K562 (cell line): Measurements from ENCODE around the gene AREL1. TPM values are rescaled to one million over a fixed set of nuclear protein-coding genes. Genes with fewer than 3 reads are reported as not detected.

Experiments used
- ARID4B ChIP-seq: sonication (generic); formaldehyde crosslinking; IDR thresholded peaks from 2 replicates; pipeline ENCODE4 v1.8.0; 2022; ENCODE audit warnings: mild to moderate bottlenecking, missing genetic modification reagents
- CGGBP1 ChIP-seq: fragments of 250-450 bp; sonication (Bioruptor Pico); IDR thresholded peaks from 2 replicates; pipeline ENCODE4 v1.9.0; 2021; ENCODE audit warnings: mild to moderate bottlenecking
- CXXC5 ChIP-seq: fragments of 250-450 bp; sonication (Bioruptor Pico); IDR thresholded peaks from 2 replicates; pipeline ENCODE4 v1.8.0; 2022; ENCODE audit warnings: inconsistent platforms, mild to moderate bottlenecking, moderate library complexity
- ELK3 ChIP-seq: fragments of 450-650 bp; formaldehyde crosslinking; IDR thresholded peaks from 2 replicates; pipeline ENCODE4 v1.4.0; 2020; ENCODE audit warnings: mild to moderate bottlenecking
- HDAC1 ChIP-seq, 2 experiments: fragments of 450-650 bp; IDR thresholded peaks; 2 replicates each; pipeline ENCODE4 v1.6.1; 2016 to 2017; ENCODE audit warnings: inconsistent platforms in 1 of 2, mild to moderate bottlenecking in 1 of 2, moderate library complexity in 1 of 2
- HDAC2 ChIP-seq: fragments of 450-650 bp; IDR thresholded peaks from 2 replicates; pipeline ENCODE4 v1.6.1; 2016; ENCODE audit warnings: mild to moderate bottlenecking
- HMBOX1 ChIP-seq: sonication (generic); IDR thresholded peaks from 2 replicates; pipeline ENCODE4 v1.6.1; 2016
- JUND ChIP-seq, 2 experiments: IDR thresholded peaks; 2 replicates in 1 of 2; 3 replicates in 1 of 2; pipeline ENCODE4 v1.6.1; 2011; ENCODE audit warnings: borderline replicate concordance in 2 of 2, low read depth in 2 of 2, low read length in 2 of 2, improper control_type of control experiment in 1 of 2, missing biosample characterization in 1 of 2, missing genetic modification characterization in 1 of 2, missing genetic modification reagents in 1 of 2
- MAZ ChIP-seq, 2 experiments: fragments of 450-650 bp in 1 of 2; sonication (generic) in 1 of 2; formaldehyde crosslinking; IDR thresholded peaks in 1 of 2; conservative IDR thresholded peaks in 1 of 2; 2 replicates each; pipeline versions ENCODE4 v1.4.0 to v1.5.0; 2020; ENCODE audit warnings: mild to moderate bottlenecking in 1 of 2, missing genetic modification reagents in 1 of 2
- MEF2A ChIP-seq: IDR thresholded peaks from 2 replicates; pipeline ENCODE4 v1.6.1; 2011; ENCODE audit warnings: low read depth, mild to moderate bottlenecking, low read length, moderate library complexity; ENCODE audit not compliant: control insufficient read depth
- RBM15 ChIP-seq: fragments of 200-400 bp; formaldehyde crosslinking; IDR thresholded peaks from 2 replicates; pipeline ENCODE4 v1.6.1; 2018; ENCODE audit warnings: mild to moderate bottlenecking, low read length, moderate library complexity; ENCODE audit not compliant: insufficient read depth
- SRSF1 ChIP-seq: fragments of 200-400 bp; formaldehyde crosslinking; IDR thresholded peaks from 2 replicates; pipeline ENCODE4 v1.6.1; 2017; ENCODE audit warnings: mild to moderate bottlenecking, low read depth, low read length, moderate library complexity
- TCF3 ChIP-seq: sonication (generic); formaldehyde crosslinking; IDR thresholded peaks from 2 replicates; pipeline ENCODE4 v1.4.0; 2020; ENCODE audit warnings: mild to moderate bottlenecking, missing genetic modification reagents
- ZNF518B ChIP-seq: fragments of 250-450 bp; sonication (Bioruptor Pico); IDR thresholded peaks from 2 replicates; pipeline ENCODE4 v1.5.0; 2021; ENCODE audit warnings: mild to moderate bottlenecking, moderate library complexity
- ZNF699 ChIP-seq: fragments of 250-450 bp; sonication (Bioruptor Pico); IDR thresholded peaks from 2 replicates; pipeline ENCODE4 v1.8.0; 2021; ENCODE audit warnings: mild to moderate bottlenecking, moderate library complexity; ENCODE audit not compliant: insufficient replicate concordance
- polyA plus RNA-seq, 8 experiments: library from polyadenylated mRNA; depleted of rRNA in 4 of 8; stranded (reverse) in 5 of 8; unstranded in 3 of 8; fragments of >200 nt; fragmentation: Nextera tagmentation in 2 of 8; fragmentation: Illumina TruSeq in 1 of 8; extraction: Ambion mirVana in 2 of 8; extraction: Trizol in 1 of 8; gene quantifications; 2 replicates each; pipeline versions ENCODE4 v1.2.1 to v1.2.3, GENCODE V29; 2011 to 2014; ENCODE audit warnings: inconsistent platforms in 1 of 8, missing spikeins in 1 of 8
- total RNA-seq, 7 experiments: library from RNA; depleted of rRNA in 6 of 7; stranded (reverse); fragments of >200 nt in 6 of 7; fragmentation: Illumina TruSeq in 2 of 7; extraction: Trizol in 2 of 7; gene quantifications; 2 replicates each; pipeline versions ENCODE4 v1.2.1 to v1.2.3, GENCODE V29; 2011 to 2021; ENCODE audit warnings: low replicate concordance in 1 of 7

The AREL1 gene
- total and polyA plus RNA-seq, 9 of the 15 experiments (the other 6 are each of a cell fraction or from before 2014, with no cell fraction given), result 6.0 to 24.8 (median 16.6) TPM

- no peak for TF ChIP-seq ARID4B
- peak; percentile 93 for TF ChIP-seq TCF3 (CRISPR knock-in tag)
- no peak for TF ChIP-seq RBM15
- TF ChIP-seq ELK3 (CRISPR knock-in tag), result no peak
- no peak for TF ChIP-seq CGGBP1 (CRISPR knock-in tag)
- TF ChIP-seq HDAC2, result peak; percentile 94
- TF ChIP-seq JUND (IDR thresholded peaks at IDR 0.05; ENCODE audit: borderline replicate concordance, low read depth, low read length), result peak; percentile 72; the same call in 1 of the 2 replicates
- peak; percentile 64; the same call in 1 of the 3 replicates for TF ChIP-seq JUND (tag; IDR thresholded peaks at IDR 0.05; ENCODE audit: borderline replicate concordance, low read depth, low read length)
- TF ChIP-seq HDAC1 (IDR thresholded peaks at IDR 0.05), result peak; percentile 36 to 92; a peak in 2 of 4 replicates
- TF ChIP-seq ZNF518B (CRISPR knock-in tag), result no peak
- TF ChIP-seq MEF2A, result 0 out of 2 replicates have a peak, but pooled peaks have one; percentile 20
- TF ChIP-seq ZNF699 (CRISPR knock-in tag), result no peak
- peak; percentile 80 for TF ChIP-seq CXXC5 (CRISPR knock-in tag)
- TF ChIP-seq SRSF1, result no peak
- TF ChIP-seq MAZ (CRISPR knock-in tag; conservative IDR thresholded peaks at IDR 0.05 in 1 of 2, IDR thresholded peaks at IDR 0.05 in 1 of 2), result no peak
- TF ChIP-seq HMBOX1, result peak; percentile 94
Measured at GRCh38 chr14:74735125-74735524, 22.2 kb upstream of the AREL1 start (continued).
